GM12878 (cell line): ENCODE data around the gene TARBP2. TPM values are rescaled to one million over a fixed set of nuclear protein-coding genes. Genes with fewer than 3 reads are reported as not detected.

Experiments used
- ATAC-seq: fragments of 200-7000 bp; cut with Tn5 transposase; 3 replicates; pipeline ENCODE4 v1.9.1; 2020; ENCODE audit warnings: mild to moderate bottlenecking, moderate library complexity
- BruUV-seq: library from RNA; stranded (reverse); fragments of 400-500 nt; replicated peaks from 2 replicates; lab custom pipeline; 2021; lab: Mats Ljungman, UMichigan
- CTCF ChIA-PET: fragments of 300-600 bp; sonication (Branson Sonifier 250); formaldehyde crosslinking; extraction: SDS; loops from one replicate; lab custom pipeline; 2021; ENCODE audit warnings: inconsistent platforms; lab: Yijun Ruan, JAX
- POLR2A ChIA-PET: fragments of 350-600 bp; formaldehyde crosslinking; extraction: SDS; loops from one replicate; lab custom pipeline; 2021; ENCODE audit warnings: inconsistent platforms; lab: Charles Lee
- RAD21 ChIA-PET: fragments of 300-600 bp; sonication (Branson Sonifier 250); formaldehyde crosslinking; loops from one replicate; lab custom pipeline; 2023; ENCODE audit warnings: antibody characterized with exemption; ENCODE audit not compliant: unreplicated experiment; lab: Charles Lee
- SMC1A ChIA-PET: fragments of 300-600 bp; sonication (Branson Sonifier 250); formaldehyde crosslinking; loops from one replicate; lab custom pipeline; 2023; ENCODE audit not compliant: unreplicated experiment, uncharacterized antibody; lab: Charles Lee
- DNase-seq: peaks from one replicate; pipeline ENCODE4 v3.0.0-alpha.2; 2011; ENCODE audit warnings: low read depth, low spot score
- FAIRE-seq: peaks from 3 replicates; lab custom pipeline; 2011; peaks lifted over from hg19 to GRCh38; lab: Jason Lieb, UNC
- H2AFZ ChIP-seq: 2 replicates; pipeline ENCODE4 v1.6.0; 2011; ENCODE audit warnings: low read depth, low read length, control low read depth; ENCODE audit not compliant: control insufficient read depth
- H3K27ac ChIP-seq: 2 replicates; pipeline ENCODE4 v1.5.1; 2011; ENCODE audit warnings: control low read depth; ENCODE audit not compliant: control insufficient read depth, insufficient read depth
- H3K27me3 ChIP-seq, 2 experiments: replicated peaks in 1 of 2; 2 replicates each; pipeline versions ENCODE4 v1.6.0 to v1.6.1; 2011; ENCODE audit warnings: low read length in 1 of 2; ENCODE audit not compliant: control insufficient read depth in 2 of 2, insufficient read depth in 2 of 2
- H3K36me3 ChIP-seq, 2 experiments: 2 replicates each; pipeline ENCODE4 v1.5.1; 2011; ENCODE audit warnings: low read length in 1 of 2; ENCODE audit not compliant: control insufficient read depth in 2 of 2, insufficient read depth in 2 of 2
- H3K4me1 ChIP-seq: 2 replicates; pipeline ENCODE4 v1.6.1; 2011; ENCODE audit warnings: mild to moderate bottlenecking, low read length, moderate library complexity, mixed read lengths; ENCODE audit not compliant: control insufficient read depth, insufficient read depth
- H3K4me2 ChIP-seq: 2 replicates; pipeline ENCODE4 v1.6.0; 2011; ENCODE audit warnings: control low read depth; ENCODE audit not compliant: control insufficient read depth, insufficient read depth
- H3K4me3 ChIP-seq: fragments of 200-600 bp; sonication (generic); 2 replicates; pipeline ENCODE4 v1.5.1; 2016
- H3K79me2 ChIP-seq: 2 replicates; pipeline ENCODE4 v1.6.0; 2011; ENCODE audit warnings: low read length; ENCODE audit not compliant: control insufficient read depth, insufficient read depth
- H3K9ac ChIP-seq: 2 replicates; pipeline ENCODE4 v1.8.0; 2011; ENCODE audit warnings: low read length, control low read depth, mixed read lengths; ENCODE audit not compliant: control insufficient read depth, insufficient read depth
- H3K9me3 ChIP-seq: replicated peaks from 3 replicates; pipeline ENCODE4 v1.5.1; 2011; ENCODE audit warnings: mild to moderate bottlenecking, low read length; ENCODE audit not compliant: control insufficient read depth, insufficient read depth
- H4K20me1 ChIP-seq: 2 replicates; pipeline ENCODE4 v1.6.0; 2011; ENCODE audit not compliant: control insufficient read depth, insufficient read depth
- JUNB ChIP-seq: IDR thresholded peaks from 2 replicates; pipeline ENCODE4 v1.6.1; 2016; ENCODE audit warnings: antibody characterized with exemption, mild to moderate bottlenecking
- MEF2B ChIP-seq: fragments of 450-650 bp; IDR thresholded peaks from 2 replicates; pipeline ENCODE4 v1.6.1; 2018; ENCODE audit warnings: mild to moderate bottlenecking, moderate library complexity; ENCODE audit not compliant: partially characterized antibody, poor library complexity, severe bottlenecking
- PAX5 ChIP-seq: IDR thresholded peaks from 2 replicates; pipeline ENCODE4 v1.6.1; 2011; ENCODE audit warnings: low read depth, low read length, borderline replicate concordance
- SPI1 ChIP-seq: IDR thresholded peaks from 2 replicates; pipeline ENCODE4 v1.6.1; 2011; ENCODE audit warnings: low read depth, mild to moderate bottlenecking, low read length, moderate library complexity, borderline replicate concordance; ENCODE audit not compliant: insufficient read depth
- ZBED1 ChIP-seq: IDR thresholded peaks from 2 replicates; pipeline ENCODE4 v1.6.1; 2016; ENCODE audit warnings: borderline replicate concordance
- WGBS: methylation state at CpG from one replicate; pipeline ENCODE4 v1.1.6; 2016; ENCODE audit warnings: low lambda C conversion rate; ENCODE audit not compliant: insufficient replicate concordance, insufficient coverage; ENCODE audit errors: missing lambda C conversion rate; 5-methylcytosine and 5-hydroxymethylcytosine counted together
- in situ Hi-C: fragments of 300-500 bp; cut with MboI; formaldehyde crosslinking; loops from 9 replicates; pipeline ENCODE4 v1.14.3; 2018; ENCODE audit warnings: mixed read lengths
- intact Hi-C: fragments of 100-400 bp; cut with micrococcal nuclease; formaldehyde crosslinking; loops from one replicate; pipeline ENCODE4 v1.14.2; 2022; ENCODE audit not compliant: unreplicated experiment
- polyA plus RNA-seq, 11 experiments: library from polyadenylated mRNA; depleted of rRNA in 4 of 11; unstranded in 6 of 11; stranded (reverse) in 5 of 11; fragments of >200 nt; fragmentation: Nextera tagmentation in 4 of 11; fragmentation: Illumina TruSeq in 1 of 11; extraction: Ambion mirVana in 4 of 11; extraction: Trizol in 1 of 11; gene quantifications; 1 replicate in 1 of 11; 2 replicates in 10 of 11; pipeline versions ENCODE4 v1.2.1 to v1.2.3, GENCODE V29; 2011 to 2016; ENCODE audit warnings: inconsistent platforms in 2 of 11, missing spikeins in 2 of 11, low read depth in 1 of 11
- total RNA-seq, 4 experiments: library from RNA; depleted of rRNA in 3 of 4; stranded (reverse); fragments of >200 nt in 3 of 4; fragmentation: Illumina TruSeq in 1 of 4; extraction: Trizol in 1 of 4; gene quantifications; 2 replicates each; pipeline versions ENCODE4 v1.2.1 to v1.2.3, GENCODE V29; 2013 to 2021
- TF ChIP-seq, protein P1 (sequence below): fragments of 450-650 bp; IDR thresholded peaks from 2 replicates; pipeline ENCODE4 v1.6.1; 2014; ENCODE audit warnings: mild to moderate bottlenecking

The TARBP2 gene
- total and polyA plus RNA-seq, 10 of the 15 experiments (the other 5 are each of a cell fraction or from before 2014, with no cell fraction given), result 5.5 to 60.1 (median 36.8) TPM

DNA sequence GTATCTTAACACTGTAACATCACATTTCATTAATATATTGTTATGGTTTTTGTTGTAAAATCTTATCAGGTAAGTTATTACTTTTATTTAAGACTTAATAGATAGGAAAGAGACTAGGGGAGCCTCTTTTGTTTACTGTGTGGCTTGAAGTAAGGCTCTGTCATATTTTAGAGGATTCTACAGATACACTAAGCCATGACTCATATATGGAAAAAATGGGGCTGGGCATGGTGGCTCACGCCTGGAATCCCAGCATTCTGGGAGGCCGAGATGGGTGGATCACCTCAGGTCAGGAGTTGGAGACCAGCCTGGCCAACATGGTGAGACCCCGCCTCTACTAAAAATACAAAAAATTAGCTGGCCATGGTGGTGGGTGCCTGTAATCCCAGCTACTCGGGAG lies 29.8 kb downstream of the TARBP2 start:
- ChIA-PET RAD21 (no interaction called here), POLR2A (no interaction called here), CTCF (interaction anchor here (0.7 to 0.9 kb wide), 2 partner anchors 12 to 24 kb away, joined by 3 to 4 read pairs; partner anchors contain the start of gene NPFF), SMC1A (interaction anchor here (0.9 kb wide), 1 partner anchor 49 kb away, joined by 3 read pairs; no protein-coding TSS in a partner anchor)
- 95% methylated on average over 4 of the region's 4 CpGs for WGBS
- in situ Hi-C loops, result no loop called here
- Histone ChIP-seq H3K79me2 (no peaks in the 10 kb centered on the region), H2AFZ (no peak overlapping the region), H4K20me1 (no peaks in the 10 kb centered on the region), H3K27ac (no peak overlapping the region), H3K4me3 (no peak overlapping the region), H3K36me3 (peaks cover 6 to 21% of the 10 kb centered on the region in 2 experiments), H3K4me1 (no peaks in the 10 kb centered on the region), H3K4me2 (no peak overlapping the region), H3K9ac (no peak overlapping the region), H3K27me3 (no peaks in the 10 kb centered on the region), H3K9me3 (no peaks in the 10 kb centered on the region)
- ATAC-seq (no peak), DNase-seq (no peak), FAIRE-seq (no peak)
- intact Hi-C loops, result no loop called here
- TF ChIP-seq MEF2B, result no peak
- TF ChIP-seq SPI1, result no peak
- TF ChIP-seq ZBED1, result no peak
- TF ChIP-seq, protein P1, sequence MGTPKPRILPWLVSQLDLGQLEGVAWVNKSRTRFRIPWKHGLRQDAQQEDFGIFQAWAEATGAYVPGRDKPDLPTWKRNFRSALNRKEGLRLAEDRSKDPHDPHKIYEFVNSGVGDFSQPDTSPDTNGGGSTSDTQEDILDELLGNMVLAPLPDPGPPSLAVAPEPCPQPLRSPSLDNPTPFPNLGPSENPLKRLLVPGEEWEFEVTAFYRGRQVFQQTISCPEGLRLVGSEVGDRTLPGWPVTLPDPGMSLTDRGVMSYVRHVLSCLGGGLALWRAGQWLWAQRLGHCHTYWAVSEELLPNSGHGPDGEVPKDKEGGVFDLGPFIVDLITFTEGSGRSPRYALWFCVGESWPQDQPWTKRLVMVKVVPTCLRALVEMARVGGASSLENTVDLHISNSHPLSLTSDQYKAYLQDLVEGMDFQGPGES, result no peak
- no peak for TF ChIP-seq JUNB
- BruUV-seq, result no TSS peak

DNA sequence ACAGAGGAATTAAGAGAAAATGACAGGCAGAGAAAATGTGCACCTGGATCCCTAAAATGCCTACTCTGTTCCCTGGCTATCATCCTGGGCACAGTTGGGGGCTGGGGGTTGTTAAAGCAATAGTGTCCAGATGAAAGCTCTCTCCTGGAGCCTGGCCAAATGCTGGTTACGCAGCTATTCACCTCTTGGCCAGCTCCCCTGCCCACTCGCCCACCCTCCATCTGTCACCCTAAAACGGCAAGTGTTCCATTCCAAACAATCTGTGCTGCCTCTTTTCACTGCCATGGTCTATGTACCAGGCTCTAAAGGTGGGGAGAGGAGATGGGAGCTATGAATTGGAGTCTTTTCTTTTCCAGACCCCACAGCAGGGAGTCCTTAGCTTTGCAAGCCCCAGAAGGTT lies 30.9 kb downstream of the TARBP2 start:
- intact Hi-C loops (no loop called here), in situ Hi-C loops (no loop called here)
- 98% methylated on average over 3 of the region's 3 CpGs for WGBS
- Histone ChIP-seq H3K79me2 (no peaks in the 10 kb centered on the region), H3K4me1 (no peaks in the 10 kb centered on the region), H3K27ac (no peak overlapping the region), H4K20me1 (no peaks in the 10 kb centered on the region), H2AFZ (no peak overlapping the region), H3K4me2 (no peak overlapping the region), H3K9ac (no peak overlapping the region), H3K36me3 (peaks cover 6 to 22% of the 10 kb centered on the region in 2 experiments), H3K4me3 (no peak overlapping the region), H3K9me3 (no peaks in the 10 kb centered on the region), H3K27me3 (no peaks in the 10 kb centered on the region)
- FAIRE-seq, result no peak
- no peak for ATAC-seq
- no TSS peak for BruUV-seq
- ChIA-PET RAD21 (no interaction called here), CTCF (interaction anchor here (0.7 kb wide), 1 partner anchor 61 kb away, joined by 3 read pairs; no protein-coding TSS in a partner anchor), POLR2A (interaction anchor here (0.7 to 1.0 kb wide), 2 partner anchors 11 to 117 kb away, joined by 3 read pairs; no protein-coding TSS in a partner anchor), SMC1A (interaction anchor here (0.8 to 0.9 kb wide), 2 partner anchors 51 to 111 kb away, joined by 3 read pairs; no protein-coding TSS in a partner anchor)
- TF ChIP-seq PAX5, result no peak
- no peak for DNase-seq
